Erythroblast (primary cell): ENCODE data around the gene PLD2.

ENCODE experiments used
- GATA1 ChIP-seq: IDR thresholded peaks from 2 replicates; pipeline ENCODE4 v1.6.1; 2011; ENCODE audit warnings: low read depth, mild to moderate bottlenecking, control low read depth, low read length, moderate library complexity
- POLR2A ChIP-seq: IDR thresholded peaks from 2 replicates; pipeline ENCODE4 v1.6.1; 2011; ENCODE audit warnings: mild to moderate bottlenecking, low read length

DNA sequence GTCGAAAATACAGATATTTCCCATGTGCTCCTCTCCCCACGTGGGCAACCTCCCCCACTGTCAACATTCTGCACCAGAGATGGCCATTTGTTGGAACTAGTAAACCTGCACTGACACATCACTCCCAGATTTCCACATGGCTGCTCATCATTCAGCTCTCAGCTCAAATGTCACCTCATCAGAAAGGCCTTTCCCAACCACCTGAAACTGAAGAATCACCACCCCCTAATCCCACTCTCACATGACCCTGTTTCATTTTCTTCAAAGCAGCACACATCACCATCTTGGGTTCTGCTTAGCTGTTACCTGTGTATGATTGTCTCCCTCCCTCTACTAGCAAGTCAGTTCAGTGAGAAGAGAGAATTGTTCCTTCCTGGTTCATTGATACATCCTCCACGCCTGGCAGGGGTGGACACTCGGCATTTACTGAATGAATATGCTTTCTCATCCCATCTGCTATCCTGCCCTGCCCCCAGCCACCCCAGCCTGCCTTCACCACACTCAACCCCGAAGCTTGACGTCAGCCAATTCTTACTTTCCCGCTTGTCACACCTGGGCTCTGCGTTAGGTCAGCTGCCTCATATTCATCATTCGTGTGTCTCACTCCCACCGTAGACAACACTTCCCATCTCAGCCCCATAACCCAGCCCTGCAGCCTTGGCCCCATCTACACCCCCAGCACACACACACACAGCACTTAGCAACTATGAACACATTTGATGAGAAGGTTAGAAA lies 6.3 kb upstream of the PLD2 start:
- TF ChIP-seq POLR2A (no peak), GATA1 (no peak)
